Measurements from ENCODE around the gene MOB3C. TPM values are rescaled to one million over a fixed set of nuclear protein-coding genes. Genes with fewer than 3 reads are reported as not detected.

MOB3C gene
- total RNA-seq, 1 donor from 2014 or later: 8.4 TPM

GRCh38 chr1:46581681-46582455, 34.7 kb downstream of the MOB3C start:
- H3K27me3 ChIP-seq (ENCODE audit: control insufficient read depth, insufficient read depth, low read length): no peaks in the 10 kb centered on the region
- peaks cover 21% of the 10 kb centered on the region for H3K36me3 ChIP-seq (ENCODE audit: control insufficient read depth, insufficient read depth, low read length)
- H3K4me3 ChIP-seq (ENCODE audit: low read depth, low read length): no peak overlapping the region
- TF ChIP-seq CTCF (IDR thresholded peaks at IDR 0.05; ENCODE audit: insufficient read depth, low read length, severe bottlenecking): no peak
- DNase-seq (ENCODE audit: low read depth): no peak
- FAIRE-seq: no peak

- peak; percentile 18 for FAIRE-seq
- Histone ChIP-seq H3K27me3 (ENCODE audit: control insufficient read depth, insufficient read depth, low read length) (no peaks in the 10 kb centered on the region), H3K36me3 (ENCODE audit: control insufficient read depth, insufficient read depth, low read length) (peaks cover 19% of the 10 kb centered on the region), H3K4me3 (ENCODE audit: low read depth, low read length) (no peak overlapping the region)
- no peak for TF ChIP-seq CTCF (IDR thresholded peaks at IDR 0.05; ENCODE audit: insufficient read depth, low read length, severe bottlenecking)
- DNase-seq (ENCODE audit: low read depth): no peak
These were observed 36.3 kb downstream of the MOB3C start for GRCh38 chr1:46580140-46580903.

GRCh38 chr1:46577671-46578070, 38.9 kb downstream of the MOB3C start:
- Histone ChIP-seq H3K4me3 (ENCODE audit: low read depth, low read length) (no peak overlapping the region), H3K27me3 (ENCODE audit: control insufficient read depth, insufficient read depth, low read length) (no peaks in the 10 kb centered on the region), H3K36me3 (ENCODE audit: control insufficient read depth, insufficient read depth, low read length) (peaks cover 9% of the 10 kb centered on the region)
- no peak for DNase-seq (ENCODE audit: low read depth)
- FAIRE-seq: no peak
- no peak for TF ChIP-seq CTCF (IDR thresholded peaks at IDR 0.05; ENCODE audit: insufficient read depth, low read length, severe bottlenecking)

- Histone ChIP-seq H3K36me3 (ENCODE audit: control insufficient read depth, insufficient read depth, low read length) (peaks cover 7% of the 10 kb centered on the region), H3K27me3 (ENCODE audit: control insufficient read depth, insufficient read depth, low read length) (no peaks in the 10 kb centered on the region), H3K4me3 (ENCODE audit: low read depth, low read length) (no peak overlapping the region)
- TF ChIP-seq CTCF (IDR thresholded peaks at IDR 0.05; ENCODE audit: insufficient read depth, low read length, severe bottlenecking): no peak
- FAIRE-seq: no peak
- no peak for DNase-seq (ENCODE audit: low read depth)
These were observed 40.0 kb downstream of the MOB3C start for GRCh38 chr1:46576596-46576995.

GRCh38 chr1:46575778-46576177, 40.8 kb downstream of the MOB3C start:
- Histone ChIP-seq H3K36me3 (ENCODE audit: control insufficient read depth, insufficient read depth, low read length) (peaks cover 7% of the 10 kb centered on the region), H3K4me3 (ENCODE audit: low read depth, low read length) (no peak overlapping the region), H3K27me3 (ENCODE audit: control insufficient read depth, insufficient read depth, low read length) (no peaks in the 10 kb centered on the region)
- no peak for TF ChIP-seq CTCF (IDR thresholded peaks at IDR 0.05; ENCODE audit: insufficient read depth, low read length, severe bottlenecking)
- FAIRE-seq (no peak), DNase-seq (ENCODE audit: low read depth) (no peak)
